Activated T-helper 2 cell treated with anti-CD3 and anti-CD28 coated beads, Interferon-gamma antibody, Interleukin-2, Interleukin-4, amounts not matched to agents 10 μg/mL and 5 μg/mL and 100 μg/mL, durations not matched to agents 14 hours and 24 hours and 36 hours (primary cell): ENCODE measurements around the gene MUC15. TPM values are rescaled to one million over a fixed set of nuclear protein-coding genes. Genes with fewer than 3 reads are reported as not detected.
"Not testable (repeated sequence)": the region's sequence is repeated elsewhere in the genome, so short reads cannot be mapped to it uniquely, and the experiment has no call there.

Experiments
- DNase-seq: peaks from one replicate; pipeline ENCODE4 v3.0.0; 2021; ENCODE audit warnings: low spot score
- H3K27ac Mint-ChIP-seq: one replicate; pipeline ENCODE4 v1.8.0; 2021; ENCODE audit warnings: mixed read lengths
- H3K27me3 Mint-ChIP-seq: one replicate; pipeline ENCODE4 v1.8.0; 2021; ENCODE audit warnings: low read depth, mixed read lengths
- H3K36me3 Mint-ChIP-seq: one replicate; pipeline ENCODE4 v1.8.0; 2021; ENCODE audit warnings: low read depth, mixed read lengths
- H3K4me1 Mint-ChIP-seq: one replicate; pipeline ENCODE4 v1.8.0; 2021; ENCODE audit warnings: low read depth, mixed read lengths
- H3K4me3 Mint-ChIP-seq: one replicate; pipeline ENCODE4 v1.8.0; 2021; ENCODE audit warnings: low read depth, mild to moderate bottlenecking, moderate library complexity, mixed read lengths
- H3K9me3 Mint-ChIP-seq: one replicate; pipeline ENCODE4 v1.8.0; 2021; ENCODE audit warnings: mixed read lengths
- intact Hi-C: fragments of 100-400 bp; cut with micrococcal nuclease; formaldehyde crosslinking; loops from one replicate; pipeline ENCODE4 v1.15.1; 2023
- total RNA-seq: library from RNA; stranded (reverse); gene quantifications from 2 replicates; pipeline ENCODE4 v1.2.3, GENCODE V29; 2022

The MUC15 gene, protein sequence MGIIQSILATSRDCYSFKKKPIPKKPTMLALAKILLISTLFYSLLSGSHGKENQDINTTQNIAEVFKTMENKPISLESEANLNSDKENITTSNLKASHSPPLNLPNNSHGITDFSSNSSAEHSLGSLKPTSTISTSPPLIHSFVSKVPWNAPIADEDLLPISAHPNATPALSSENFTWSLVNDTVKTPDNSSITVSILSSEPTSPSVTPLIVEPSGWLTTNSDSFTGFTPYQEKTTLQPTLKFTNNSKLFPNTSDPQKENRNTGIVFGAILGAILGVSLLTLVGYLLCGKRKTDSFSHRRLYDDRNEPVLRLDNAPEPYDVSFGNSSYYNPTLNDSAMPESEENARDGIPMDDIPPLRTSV
- total RNA-seq = not detected in 2 replicates

DNA sequence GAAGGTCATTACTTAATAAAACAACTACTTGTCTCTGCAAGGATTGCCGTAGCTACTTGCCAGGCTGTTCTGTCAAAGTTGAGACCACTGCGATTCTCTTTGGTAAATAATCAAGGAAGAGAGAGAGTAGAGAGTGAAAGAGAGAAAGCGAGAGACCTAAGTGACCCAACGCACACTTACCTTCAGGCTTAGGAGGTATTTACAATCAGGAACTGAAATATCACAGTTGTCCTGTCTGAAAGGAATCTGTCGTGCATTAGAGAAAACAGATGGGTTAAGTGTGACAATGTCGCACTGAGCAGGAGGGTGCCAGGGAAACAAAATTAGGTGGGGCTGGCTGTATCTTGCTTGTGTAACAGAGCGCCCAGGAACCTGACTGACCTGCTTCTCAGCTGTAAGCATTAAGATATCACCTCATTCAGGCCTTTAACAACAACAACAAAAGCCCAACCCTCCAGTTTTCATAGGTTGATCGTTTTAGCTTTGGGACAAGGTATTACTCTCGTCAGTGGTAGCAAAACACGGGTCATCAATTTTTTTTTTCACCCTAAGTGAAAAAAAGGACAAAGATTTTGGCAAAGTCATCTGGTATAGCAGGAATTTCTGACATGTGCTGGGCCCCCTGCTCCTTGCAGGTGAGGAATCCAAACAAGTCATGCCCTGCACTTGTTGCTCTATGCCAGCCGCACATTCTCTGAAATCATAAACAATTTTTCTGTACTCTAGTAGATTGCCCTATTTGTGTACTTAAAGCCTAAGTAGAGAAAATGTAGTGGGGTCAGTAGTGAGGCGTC, at the start of gene MUC15:
TSS of gene MUC15 (minus strand) at position 403 of the 794 bp plus-strand sequence. CDS start 5,169 bp downstream, outside the sequence.
- intact Hi-C loops = no loop called here
- no peak for DNase-seq
- Mint-ChIP-seq H3K36me3 (no peaks in the 10 kb centered on the region), H3K27me3 (no peaks in the 10 kb centered on the region), H3K4me1 (no peaks in the 10 kb centered on the region), H3K4me3 (no peak within 1 kb of the TSS), H3K27ac (no peak within 1 kb of the TSS), H3K9me3 (peaks cover 9% of the 10 kb centered on the region)

DNA sequence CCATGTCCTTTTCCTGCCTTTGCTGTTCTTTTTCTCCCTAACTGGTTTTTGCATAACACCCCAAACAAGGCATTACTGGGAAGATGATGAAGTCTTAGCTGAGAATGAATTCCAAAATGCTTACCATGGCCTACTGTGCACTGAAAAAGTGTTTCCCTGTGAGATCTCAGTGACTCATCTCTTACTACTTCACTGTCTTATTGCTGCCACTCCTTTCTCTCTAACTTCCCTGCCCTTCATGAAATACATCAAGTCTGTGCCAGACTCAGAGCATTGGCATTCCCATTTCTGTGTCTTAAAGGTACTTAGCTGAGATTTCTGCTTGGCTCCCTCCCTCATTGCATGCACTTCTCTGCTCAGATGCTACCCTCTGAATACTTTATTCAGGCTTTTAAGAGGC, 49.1 kb upstream of the MUC15 start:
- no peak for DNase-seq
- intact Hi-C loops = no loop called here
- no peaks in the 10 kb centered on the region for H3K36me3 Mint-ChIP-seq
- H3K27me3 Mint-ChIP-seq = no peaks in the 10 kb centered on the region
- H3K9me3 Mint-ChIP-seq = peaks cover 5% of the 10 kb centered on the region
- no peak overlapping the region for H3K27ac Mint-ChIP-seq
- H3K4me3 Mint-ChIP-seq = no peak overlapping the region
- H3K4me1 Mint-ChIP-seq = no peaks in the 10 kb centered on the region

DNA sequence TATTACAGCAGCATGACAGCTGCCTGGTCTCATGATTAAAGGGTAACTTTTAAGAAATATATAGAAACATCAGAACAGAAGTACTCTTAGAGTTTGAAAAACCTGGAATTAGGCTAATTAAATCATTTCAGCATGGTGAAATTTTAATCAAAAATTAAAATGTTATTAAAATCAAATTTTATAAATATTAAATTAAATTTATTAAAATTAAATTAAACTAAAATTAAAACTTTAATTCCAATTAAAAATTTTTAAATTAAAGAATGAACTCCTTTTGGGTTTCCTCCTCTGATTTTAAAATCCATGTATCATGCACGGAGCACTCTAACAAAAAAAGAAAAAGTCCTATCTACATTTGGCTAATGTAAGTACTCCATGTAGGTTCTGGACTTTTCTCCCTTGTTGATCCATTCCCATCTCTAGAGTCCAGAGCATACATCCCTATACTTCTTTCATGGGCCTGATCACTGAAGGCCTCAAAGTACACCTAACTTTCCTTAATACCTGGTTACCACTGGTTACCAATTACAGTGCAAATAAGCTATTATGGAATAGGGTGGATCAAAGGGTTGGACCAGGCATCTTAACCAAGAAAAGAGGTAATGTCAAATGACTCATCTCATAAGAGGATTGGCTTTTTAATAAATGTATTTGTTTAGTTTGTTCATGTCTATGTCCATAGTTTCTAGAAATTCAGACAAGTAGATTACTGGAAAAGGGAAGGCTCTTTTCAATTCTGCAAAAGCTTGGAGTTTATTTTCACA, 48.4 kb upstream of the MUC15 start:
- no peak overlapping the region for H3K4me3 Mint-ChIP-seq
- H3K36me3 Mint-ChIP-seq = no peaks in the 10 kb centered on the region
- no peaks in the 10 kb centered on the region for H3K4me1 Mint-ChIP-seq
- no peaks in the 10 kb centered on the region for H3K27me3 Mint-ChIP-seq
- intact Hi-C loops = no loop called here
- DNase-seq = no peak
- H3K9me3 Mint-ChIP-seq = no peaks in the 10 kb centered on the region
- H3K27ac Mint-ChIP-seq = no peak overlapping the region

GRCh38 chr11:26618441-26618840, 46.4 kb upstream of the MUC15 start:
- Mint-ChIP-seq H3K36me3 (no peaks in the 10 kb centered on the region), H3K27ac (no peak overlapping the region), H3K27me3 (no peaks in the 10 kb centered on the region), H3K4me3 (no peak overlapping the region), H3K4me1 (no peaks in the 10 kb centered on the region), H3K9me3 (peaks cover 5% of the 10 kb centered on the region)
- intact Hi-C loops = no loop called here
- no peak for DNase-seq

DNA sequence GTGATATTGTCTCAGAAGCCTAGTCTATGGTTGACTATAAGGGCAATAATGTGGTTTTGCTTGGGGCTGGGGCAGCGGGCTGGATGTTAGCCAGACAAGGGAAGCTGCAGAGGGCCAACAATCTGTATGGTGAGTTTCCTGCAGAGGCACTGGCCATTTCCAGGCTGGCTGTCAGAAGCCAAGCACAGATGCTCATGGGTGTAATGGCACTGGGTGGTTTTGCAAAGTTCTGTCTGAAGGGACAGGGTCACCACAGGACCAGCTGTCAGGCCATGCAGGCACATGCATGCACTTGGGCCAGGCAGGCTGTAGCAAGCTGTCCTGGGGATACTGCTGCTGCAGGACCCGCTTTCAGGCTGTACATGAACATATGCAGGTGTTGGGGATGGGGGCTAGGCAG, 41.7 kb upstream of the MUC15 start:
- no peaks in the 10 kb centered on the region for H3K4me1 Mint-ChIP-seq
- DNase-seq = no peak
- intact Hi-C loops = no loop called here
- H3K36me3 Mint-ChIP-seq = no peaks in the 10 kb centered on the region
- H3K4me3 Mint-ChIP-seq = no peak overlapping the region
- H3K27ac Mint-ChIP-seq = no peak overlapping the region
- peaks cover 19% of the 10 kb centered on the region for H3K9me3 Mint-ChIP-seq
- no peaks in the 10 kb centered on the region for H3K27me3 Mint-ChIP-seq

DNA sequence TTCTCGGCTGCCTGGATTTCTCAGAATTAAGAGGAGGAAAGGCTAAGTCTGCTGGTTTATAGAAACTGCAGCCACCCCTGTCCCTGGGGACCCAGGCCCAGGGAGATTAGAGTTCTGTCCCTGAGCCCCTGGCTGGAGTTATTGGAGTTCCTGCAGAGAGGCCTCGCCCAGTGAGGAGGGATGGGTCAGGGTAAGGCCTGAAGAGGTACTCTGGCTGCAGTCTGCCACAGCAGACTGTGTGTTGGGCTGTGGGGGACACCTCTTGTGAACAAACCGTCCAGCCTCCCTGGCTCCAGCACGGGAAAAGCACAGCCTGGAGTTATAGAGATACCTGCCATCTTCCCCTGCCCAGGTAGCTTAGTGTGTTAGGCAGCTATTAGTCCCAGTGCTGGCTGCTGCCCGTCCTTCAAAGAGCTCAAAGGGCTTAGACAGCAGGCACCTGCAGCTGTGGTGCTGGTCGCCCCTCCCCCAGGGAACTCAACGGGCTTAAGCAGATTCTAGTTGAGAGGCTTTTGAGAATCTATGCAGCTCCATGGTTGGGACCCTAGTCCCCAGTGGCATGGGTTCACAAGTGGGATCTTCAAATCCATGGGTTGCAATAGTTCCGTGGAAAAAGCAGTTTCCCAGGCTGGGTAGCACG, 36.6 kb upstream of the MUC15 start:
- Mint-ChIP-seq H3K27me3 (no peaks in the 10 kb centered on the region), H3K27ac (no peak overlapping the region), H3K9me3 (peaks cover 26% of the 10 kb centered on the region), H3K4me1 (no peaks in the 10 kb centered on the region), H3K4me3 (no peak overlapping the region), H3K36me3 (no peaks in the 10 kb centered on the region)
- no peak for DNase-seq
- intact Hi-C loops = no loop called here

- no peaks in the 10 kb centered on the region for H3K36me3 Mint-ChIP-seq
- intact Hi-C loops = no loop called here
Observed at GRCh38 chr11:26607725-26608506, 35.9 kb upstream of the MUC15 start.

DNA sequence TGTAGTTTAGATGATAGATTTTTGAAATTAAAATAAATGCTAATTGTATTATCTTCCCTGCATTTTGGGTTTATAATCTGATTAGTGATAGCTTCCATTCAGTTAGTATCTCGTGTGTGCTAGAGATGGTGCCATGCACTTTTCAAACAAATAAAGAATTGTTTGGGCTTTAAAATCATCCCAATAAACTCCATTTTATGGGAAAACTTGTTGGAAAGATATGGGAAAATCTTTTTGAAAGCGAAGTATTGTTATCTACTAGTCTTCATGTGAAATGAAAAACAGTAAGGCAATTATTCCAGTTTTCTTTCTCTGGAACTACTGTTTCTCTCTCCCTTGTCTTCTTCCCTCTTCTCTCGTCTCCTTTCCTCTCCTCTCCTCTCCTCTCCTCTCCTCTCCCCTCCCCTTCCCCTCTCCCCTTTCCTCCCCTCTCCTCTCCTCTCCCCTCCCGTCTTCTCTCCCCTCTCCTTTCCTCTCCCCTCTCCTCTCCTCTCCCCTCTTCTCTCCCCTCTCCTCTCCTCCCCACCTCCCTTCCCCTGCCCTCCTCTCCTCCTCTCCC, 27.9 kb upstream of the MUC15 start:
- intact Hi-C loops = no loop called here
- H3K36me3 Mint-ChIP-seq = no peaks in the 10 kb centered on the region
- H3K4me3 Mint-ChIP-seq = no peak overlapping the region
- DNase-seq = no peak
- no peaks in the 10 kb centered on the region for H3K4me1 Mint-ChIP-seq
- H3K9me3 Mint-ChIP-seq = peaks cover 31% of the 10 kb centered on the region
- H3K27ac Mint-ChIP-seq = no peak overlapping the region
- H3K27me3 Mint-ChIP-seq = no peaks in the 10 kb centered on the region

More at GRCh38 chr11:26607725-26608506, 35.9 kb upstream of the MUC15 start:
- Mint-ChIP-seq H3K4me3 (no peak overlapping the region), H3K4me1 (no peaks in the 10 kb centered on the region), H3K9me3 (peaks cover 22% of the 10 kb centered on the region), H3K27me3 (no peaks in the 10 kb centered on the region), H3K27ac (no peak overlapping the region)
- no peak for DNase-seq

GRCh38 chr11:26599425-26599824, 27.4 kb upstream of the MUC15 start:
- H3K4me3 Mint-ChIP-seq = no peak overlapping the region
- peaks cover 31% of the 10 kb centered on the region for H3K9me3 Mint-ChIP-seq
- no peak for DNase-seq
- no peaks in the 10 kb centered on the region for H3K36me3 Mint-ChIP-seq
- H3K27ac Mint-ChIP-seq = no peak overlapping the region
- H3K4me1 Mint-ChIP-seq = no peaks in the 10 kb centered on the region
- no peaks in the 10 kb centered on the region for H3K27me3 Mint-ChIP-seq
- intact Hi-C loops = no loop called here

GRCh38 chr11:26597899-26598298, 25.8 kb upstream of the MUC15 start:
- H3K36me3 Mint-ChIP-seq = no peaks in the 10 kb centered on the region
- H3K4me1 Mint-ChIP-seq = no peaks in the 10 kb centered on the region
- H3K9me3 Mint-ChIP-seq = peaks cover 31% of the 10 kb centered on the region
- no peak for DNase-seq
- no peaks in the 10 kb centered on the region for H3K27me3 Mint-ChIP-seq
- no peak overlapping the region for H3K4me3 Mint-ChIP-seq
- H3K27ac Mint-ChIP-seq = no peak overlapping the region
- intact Hi-C loops = no loop called here

GRCh38 chr11:26597049-26597689, 25.1 kb upstream of the MUC15 start:
- DNase-seq, H3K4me1 Mint-ChIP-seq, H3K27me3 Mint-ChIP-seq, H3K4me3 Mint-ChIP-seq, H3K27ac Mint-ChIP-seq, H3K36me3 Mint-ChIP-seq, intact Hi-C loops: not testable (repeated sequence)
- peaks cover 29% of the 10 kb centered on the region for H3K9me3 Mint-ChIP-seq
